Activated CD4-positive, CD25-positive, alpha-beta regulatory T cell treated with anti-CD3 and anti-CD28 coated beads, Interleukin-2, amount 50 U/mL, for 16 hours (primary cell): ENCODE results near the gene CPN2.

Experiments used
- DNase-seq: peaks from one replicate; pipeline ENCODE4 v3.0.0-alpha.2; 2020; ENCODE audit warnings: low read depth, low spot score

CPN2 gene

DNA sequence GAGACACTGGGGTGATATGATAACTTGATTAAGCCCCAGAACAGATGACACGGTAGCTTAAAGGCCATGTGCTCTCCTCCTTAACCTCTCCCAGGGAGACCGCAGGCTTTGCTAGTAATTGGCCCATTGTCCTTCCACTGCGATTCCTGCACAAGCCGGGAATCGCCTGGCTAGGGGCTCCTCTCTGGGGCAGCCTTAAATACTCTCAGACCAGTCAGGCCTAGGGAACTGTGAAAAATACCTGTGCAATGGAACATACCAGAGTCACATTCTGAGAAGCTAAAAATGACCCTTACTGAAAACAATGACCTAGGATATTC is 56.3 kb downstream of the CPN2 start:
- DNase-seq, result no peak

DNA sequence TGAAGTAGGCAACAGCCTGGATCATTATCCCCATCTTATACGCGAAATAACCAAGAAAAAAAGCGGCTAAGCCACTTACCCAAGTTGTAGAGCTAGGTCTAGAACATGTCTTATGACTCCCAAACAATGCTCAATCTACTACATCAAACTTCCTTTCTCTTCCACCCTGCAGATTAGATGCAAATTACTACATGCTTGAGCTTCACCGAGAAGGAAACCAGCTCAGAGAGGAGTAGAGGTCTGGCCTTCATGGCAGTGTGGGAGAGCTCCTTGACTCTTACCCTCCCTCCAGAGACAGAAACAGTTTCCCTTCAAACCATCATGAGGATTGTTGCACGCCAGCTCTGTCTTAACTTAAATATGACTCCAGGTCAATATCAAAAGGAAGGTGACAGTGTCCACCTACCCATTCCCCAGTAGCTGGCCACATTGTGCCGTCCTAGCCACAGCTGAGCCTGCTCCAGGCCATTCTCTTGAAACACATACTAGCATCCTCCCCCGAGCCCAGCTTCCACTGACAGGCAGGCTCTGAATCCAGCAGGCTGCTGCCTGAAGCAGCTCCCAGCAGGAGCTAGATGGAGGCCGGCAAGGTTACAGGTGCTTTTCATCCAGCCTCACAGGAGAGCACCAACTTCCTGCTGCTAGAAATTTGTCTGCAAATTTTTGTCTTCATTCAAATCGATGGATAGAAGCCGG is 56.8 kb downstream of the CPN2 start:
- DNase-seq, result no peak

DNA sequence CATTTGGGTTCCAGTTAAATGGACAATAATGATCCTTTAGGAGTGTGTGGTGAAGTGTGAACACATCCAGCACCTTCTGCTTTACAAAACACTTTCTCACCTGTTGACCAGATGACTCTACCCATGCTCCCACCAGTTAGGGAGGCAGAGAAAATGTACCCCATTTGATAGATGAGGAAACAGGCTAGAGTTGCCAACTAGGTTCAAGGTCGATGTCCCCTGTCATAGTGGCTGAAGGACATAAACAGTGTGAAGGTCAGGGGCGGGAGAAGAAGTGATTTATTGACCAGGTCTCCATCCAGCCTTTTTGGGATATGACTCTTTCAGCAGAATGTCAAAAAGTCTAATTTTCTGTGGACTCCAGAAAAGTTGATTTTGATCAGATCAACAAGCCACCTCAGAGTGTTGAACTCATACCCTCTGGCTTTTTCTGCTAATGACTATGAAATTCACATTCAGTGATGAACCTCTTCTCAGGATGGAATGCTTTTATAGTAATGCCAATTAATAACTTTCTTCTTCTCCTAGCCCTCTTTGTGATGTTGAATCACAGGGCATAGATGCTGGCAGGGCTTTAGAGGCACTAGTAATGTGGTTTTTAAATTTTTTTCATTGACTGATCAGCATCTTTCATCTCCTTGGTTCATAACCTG is 57.5 kb downstream of the CPN2 start:
- no peak for DNase-seq

DNA sequence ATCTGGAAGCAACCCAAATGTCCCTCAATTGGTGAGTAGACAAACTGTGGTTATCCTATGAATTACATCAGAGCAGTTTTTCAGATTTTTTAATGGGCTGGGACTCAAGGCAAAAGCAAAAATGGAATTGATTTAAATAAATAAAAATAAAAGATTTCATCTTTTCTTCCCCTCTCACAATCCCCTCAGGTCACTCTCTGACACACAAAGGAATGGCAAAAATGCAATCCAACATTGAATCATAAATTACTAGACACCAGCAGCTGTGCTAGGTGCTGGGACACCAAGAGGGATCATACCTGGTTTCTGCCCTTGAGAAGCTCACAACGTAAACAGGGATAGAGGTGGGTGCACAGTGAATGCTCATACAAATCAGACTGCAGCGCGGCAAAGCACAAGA is 58.8 kb downstream of the CPN2 start:
- no peak for DNase-seq
